H1 (cell line): Measurements from ENCODE around the gene BNC1. TPM values are rescaled to one million over a fixed set of nuclear protein-coding genes. Genes with fewer than 3 reads are reported as not detected.

Experiments
- ASH2L ChIP-seq: fragments of 200-600, 300-600 bp; sonication (generic); IDR thresholded peaks from one replicate; pipeline ENCODE4 v1.7.1; 2017; ENCODE audit warnings: low read length
- BACH1 ChIP-seq: IDR thresholded peaks from 2 replicates; pipeline ENCODE4 v1.6.1; 2012; ENCODE audit warnings: low read length, improper control_type of control experiment
- CBX5 ChIP-seq: fragments of 300-800, 300-1000 bp; sonication (generic); IDR thresholded peaks from 2 replicates; pipeline ENCODE4 v1.7.1; 2016; ENCODE audit warnings: antibody characterized with exemption, low read length, low read depth
- CBX8 ChIP-seq: fragments of 300-800, 300-1000 bp; sonication (generic); IDR thresholded peaks from 2 replicates; pipeline ENCODE4 v1.7.1; 2016; ENCODE audit warnings: low read depth, low read length, borderline replicate concordance
- CEBPB ChIP-seq: IDR thresholded peaks from 2 replicates; pipeline ENCODE4 v1.6.1; 2012; ENCODE audit warnings: low read depth, low read length
- GTF2F1 ChIP-seq: IDR thresholded peaks from 2 replicates; pipeline ENCODE4 v1.6.1; 2012; ENCODE audit warnings: low read depth, low read length, improper control_type of control experiment, borderline replicate concordance
- HDAC2 ChIP-seq, 2 experiments: fragments of 300-600 bp in 1 of 2; sonication (generic) in 1 of 2; IDR thresholded peaks; 2 replicates each; pipeline ENCODE4 v1.6.1; 2011 to 2012; ENCODE audit warnings: low read depth in 2 of 2, low read length in 2 of 2, mild to moderate bottlenecking in 2 of 2, moderate library complexity in 2 of 2, borderline replicate concordance in 1 of 2, inconsistent platforms in 1 of 2
- KDM4A ChIP-seq: IDR thresholded peaks from one replicate; pipeline ENCODE4 v1.7.1; 2012; ENCODE audit warnings: low read depth, mild to moderate bottlenecking, moderate library complexity, low read length, inconsistent platforms; ENCODE audit not compliant: severe bottlenecking
- NRF1 ChIP-seq: IDR thresholded peaks from 2 replicates; pipeline ENCODE4 v1.6.1; 2011; ENCODE audit warnings: mild to moderate bottlenecking, low read depth, low read length, improper control_type of control experiment
- PHF8 ChIP-seq: fragments of 200-600 bp; sonication (generic); conservative IDR thresholded peaks from 2 replicates; pipeline ENCODE4 v1.7.1; 2012; ENCODE audit warnings: low read depth, mild to moderate bottlenecking, inconsistent platforms, low read length, moderate library complexity
- POLR2A ChIP-seq, 2 experiments: IDR thresholded peaks; 1 replicate in 1 of 2; 2 replicates in 1 of 2; pipeline ENCODE4 v1.6.1; 2011; ENCODE audit warnings: low read depth in 2 of 2, low read length in 2 of 2, mild to moderate bottlenecking in 2 of 2; ENCODE audit errors: control extremely low read depth in 1 of 2
- RBBP5 ChIP-seq: IDR thresholded peaks from 2 replicates; pipeline ENCODE4 v1.7.1; 2012; ENCODE audit warnings: low read depth, mild to moderate bottlenecking, inconsistent platforms, low read length, moderate library complexity, borderline replicate concordance
- SIX5 ChIP-seq: IDR thresholded peaks from 2 replicates; pipeline ENCODE4 v1.6.1; 2011; ENCODE audit warnings: mild to moderate bottlenecking, low read depth, low read length
- SP2 ChIP-seq: IDR thresholded peaks from 2 replicates; pipeline ENCODE4 v1.6.1; 2012; ENCODE audit warnings: mild to moderate bottlenecking, low read length, inconsistent platforms
- TAF1 ChIP-seq: IDR thresholded peaks from 2 replicates; pipeline ENCODE4 v1.6.1; 2011; ENCODE audit warnings: mild to moderate bottlenecking, low read depth, low read length
- ZNF274 ChIP-seq: IDR thresholded peaks from 2 replicates; pipeline ENCODE4 v1.7.0; 2012; ENCODE audit warnings: low read length, borderline replicate concordance; ENCODE audit errors: extremely low read depth
- polyA plus RNA-seq, 7 experiments: library from polyadenylated mRNA; depleted of rRNA in 3 of 7; stranded (reverse) in 5 of 7; unstranded in 2 of 7; fragments of >200 nt in 5 of 7; fragments of 200-250 nt in 2 of 7; gene quantifications; 1 replicate in 5 of 7; 2 replicates in 1 of 7; 4 replicates in 1 of 7; pipeline versions ENCODE4 v1.2.1 to v1.2.3, GENCODE V29; 2011 to 2013; ENCODE audit warnings: missing spikeins in 2 of 7, mixed read lengths in 2 of 7
- total RNA-seq: library from RNA; stranded (reverse); fragmentation: NEBNext Ultra II Directional; extraction: Animal tissue kit (Norgen Biotek cat#: 25700); gene quantifications from 2 replicates; pipeline ENCODE4 v1.2.1, GENCODE V29; 2021
- TF ChIP-seq, protein P1 (sequence below): IDR thresholded peaks from 2 replicates; pipeline ENCODE4 v1.6.1; 2011; ENCODE audit warnings: low read depth, mild to moderate bottlenecking, low read length; ENCODE audit not compliant: insufficient read depth
- TF ChIP-seq, protein P2 (sequence below): IDR thresholded peaks from 2 replicates; pipeline ENCODE4 v1.6.1; 2012; ENCODE audit warnings: inconsistent platforms
- TF ChIP-seq, protein P3 (sequence below), 3 experiments: IDR thresholded peaks; 1 replicate in 2 of 3; 2 replicates in 1 of 3; pipeline versions ENCODE4 v1.5.1 to v1.6.1; 2011; ENCODE audit warnings: low read length in 3 of 3, mild to moderate bottlenecking in 3 of 3, inconsistent platforms in 2 of 3, low read depth in 1 of 3, moderate library complexity in 1 of 3; ENCODE audit not compliant: insufficient read depth in 1 of 3; ENCODE audit errors: control extremely low read depth in 1 of 3

BNC1 gene
- total and polyA plus RNA-seq, 2 of the 8 experiments (the other 6 are each of a cell fraction or from before 2014, with no cell fraction given), result 0.99 to 2.1 TPM

DNA sequence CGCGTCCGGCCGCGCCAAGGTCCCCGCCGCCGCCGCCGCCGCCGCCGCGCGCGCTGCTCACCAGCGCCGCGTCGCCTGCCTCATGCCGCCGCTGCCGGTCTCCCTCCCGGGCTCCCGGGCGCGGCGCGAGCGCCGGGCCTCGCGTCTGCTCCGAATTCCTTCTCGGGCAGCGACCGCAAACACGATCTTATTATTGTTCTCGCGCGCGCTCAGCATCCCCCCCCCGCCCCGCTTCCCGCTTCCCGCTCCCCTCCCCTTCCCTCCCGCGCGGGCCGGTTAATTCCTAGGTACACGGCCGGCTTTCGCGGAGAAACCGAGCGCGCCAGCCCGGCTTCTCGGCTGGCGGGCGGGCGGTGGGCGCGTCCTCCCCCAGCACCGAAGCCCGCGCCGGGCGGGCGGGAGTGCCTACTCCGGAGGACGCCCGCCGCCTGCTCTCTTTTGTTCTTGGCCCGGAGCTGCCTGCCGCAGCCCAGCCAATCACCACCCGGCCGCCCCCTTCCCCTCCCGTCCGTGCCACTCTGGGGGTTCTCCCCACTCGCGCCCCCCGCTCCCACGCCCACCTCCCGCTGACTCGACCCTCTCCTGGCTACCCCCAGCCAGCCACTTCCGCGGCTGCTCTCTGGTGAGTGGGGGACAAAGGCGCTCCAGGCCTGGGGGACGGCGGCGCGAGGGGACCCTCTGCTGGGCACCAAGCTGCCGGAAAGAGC lies 76.7 kb downstream of the BNC1 start, which contains the start of gene HDGFL3 (continued):
- TF ChIP-seq KDM4A, result peak; percentile 24
- TF ChIP-seq, protein P1, sequence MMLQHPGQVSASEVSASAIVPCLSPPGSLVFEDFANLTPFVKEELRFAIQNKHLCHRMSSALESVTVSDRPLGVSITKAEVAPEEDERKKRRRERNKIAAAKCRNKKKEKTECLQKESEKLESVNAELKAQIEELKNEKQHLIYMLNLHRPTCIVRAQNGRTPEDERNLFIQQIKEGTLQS, result no peak
- no peak for TF ChIP-seq CEBPB
- TF ChIP-seq, protein P2, sequence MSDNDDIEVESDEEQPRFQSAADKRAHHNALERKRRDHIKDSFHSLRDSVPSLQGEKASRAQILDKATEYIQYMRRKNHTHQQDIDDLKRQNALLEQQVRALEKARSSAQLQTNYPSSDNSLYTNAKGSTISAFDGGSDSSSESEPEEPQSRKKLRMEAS, result peak; percentile 40
- TF ChIP-seq, protein P3, sequence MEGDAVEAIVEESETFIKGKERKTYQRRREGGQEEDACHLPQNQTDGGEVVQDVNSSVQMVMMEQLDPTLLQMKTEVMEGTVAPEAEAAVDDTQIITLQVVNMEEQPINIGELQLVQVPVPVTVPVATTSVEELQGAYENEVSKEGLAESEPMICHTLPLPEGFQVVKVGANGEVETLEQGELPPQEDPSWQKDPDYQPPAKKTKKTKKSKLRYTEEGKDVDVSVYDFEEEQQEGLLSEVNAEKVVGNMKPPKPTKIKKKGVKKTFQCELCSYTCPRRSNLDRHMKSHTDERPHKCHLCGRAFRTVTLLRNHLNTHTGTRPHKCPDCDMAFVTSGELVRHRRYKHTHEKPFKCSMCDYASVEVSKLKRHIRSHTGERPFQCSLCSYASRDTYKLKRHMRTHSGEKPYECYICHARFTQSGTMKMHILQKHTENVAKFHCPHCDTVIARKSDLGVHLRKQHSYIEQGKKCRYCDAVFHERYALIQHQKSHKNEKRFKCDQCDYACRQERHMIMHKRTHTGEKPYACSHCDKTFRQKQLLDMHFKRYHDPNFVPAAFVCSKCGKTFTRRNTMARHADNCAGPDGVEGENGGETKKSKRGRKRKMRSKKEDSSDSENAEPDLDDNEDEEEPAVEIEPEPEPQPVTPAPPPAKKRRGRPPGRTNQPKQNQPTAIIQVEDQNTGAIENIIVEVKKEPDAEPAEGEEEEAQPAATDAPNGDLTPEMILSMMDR (IDR thresholded peaks at IDR 0.05; ENCODE audit: control extremely low read depth in 1 of 3, insufficient read depth in 1 of 3, low read depth in 1 of 3, low read length in 3 of 3), result peak in 1 of 3 experiments; percentile 17; a peak in 1 of 4 replicates
- TF ChIP-seq RBBP5, result peak; percentile 64; the same call in 1 of the 2 replicates
- no peak for TF ChIP-seq NRF1
- peak; percentile 79 for TF ChIP-seq PHF8
- no peak for TF ChIP-seq SP2
- peak; percentile 61 to 95 for TF ChIP-seq POLR2A (IDR thresholded peaks at IDR 0.05; ENCODE audit: control extremely low read depth in 1 of 2, low read depth in 2 of 2, low read length in 2 of 2)
- no peak for TF ChIP-seq GTF2F1
- no peak for TF ChIP-seq ZNF274
- no peak for TF ChIP-seq CBX8
- TF ChIP-seq TAF1, result no peak; the same call in none of the 2 replicates
- no peak for TF ChIP-seq CBX5
- peak; percentile 69 for TF ChIP-seq ASH2L
- peak; percentile 73 for TF ChIP-seq BACH1
- TF ChIP-seq HDAC2 (IDR thresholded peaks at IDR 0.05; ENCODE audit: borderline replicate concordance in 1 of 2, low read depth in 2 of 2, low read length in 2 of 2), result peak; percentile 75 to 93; a peak in 2 of 4 replicates
- TF ChIP-seq SIX5, result no peak
